SK-N-SH treated with all-trans-retinoic acid at 6 μM for 48 hours (cell line): ENCODE data around the gene SMIM38.

ENCODE experiments used
- ATAC-seq: fragments of 200-7000 bp; cut with Tn5 transposase; 3 replicates; pipeline ENCODE4 v1.9.1; 2020; ENCODE audit warnings: mild to moderate bottlenecking, moderate library complexity
- ARNTL ChIP-seq: fragments of 450-650 bp; formaldehyde crosslinking; IDR thresholded peaks from 2 replicates; pipeline ENCODE4 v1.5.0; 2020; ENCODE audit warnings: low read depth, mild to moderate bottlenecking, moderate library complexity, borderline replicate concordance
- BACH2 ChIP-seq: fragments of 250-450 bp; sonication (Bioruptor Pico); IDR thresholded peaks from 2 replicates; pipeline ENCODE4 v1.9.0; 2021; ENCODE audit warnings: mild to moderate bottlenecking, borderline replicate concordance
- GLIS3 ChIP-seq: fragments of 250-450 bp; sonication (Bioruptor Pico); IDR thresholded peaks from 2 replicates; pipeline ENCODE4 v1.5.0; 2020; ENCODE audit warnings: mild to moderate bottlenecking, moderate library complexity
- ISL1 ChIP-seq: fragments of 250-450 bp; sonication (Bioruptor Pico); IDR thresholded peaks from 2 replicates; pipeline ENCODE4 v2.1.2; 2022; ENCODE audit warnings: mild to moderate bottlenecking, moderate library complexity
- PPARA ChIP-seq: fragments of 250-450 bp; sonication (Bioruptor Pico); IDR thresholded peaks from 2 replicates; pipeline ENCODE4 v1.5.0; 2020; ENCODE audit warnings: mild to moderate bottlenecking, borderline replicate concordance
- RARB ChIP-seq: fragments of 250-450 bp; sonication (Bioruptor Pico); IDR thresholded peaks from 2 replicates; pipeline ENCODE4 v1.8.0; 2021; ENCODE audit warnings: mild to moderate bottlenecking, moderate library complexity
- SNAI2 ChIP-seq: fragments of 250-450 bp; sonication (Bioruptor Pico); IDR thresholded peaks from 2 replicates; pipeline ENCODE4 v1.5.0; 2020; ENCODE audit warnings: mild to moderate bottlenecking, moderate library complexity
- TOX ChIP-seq: fragments of 250-450 bp; sonication (Bioruptor Pico); IDR thresholded peaks from 2 replicates; pipeline ENCODE4 v1.8.0; 2021; ENCODE audit warnings: mild to moderate bottlenecking, moderate library complexity, borderline replicate concordance
- ZC3H10 ChIP-seq: fragments of 250-450 bp; sonication (Bioruptor Pico); IDR thresholded peaks from 2 replicates; pipeline ENCODE4 v1.5.1; 2021; ENCODE audit warnings: mild to moderate bottlenecking, moderate library complexity
- ZFP3 ChIP-seq: fragments of 250-450 bp; sonication (Bioruptor Pico); IDR thresholded peaks from 2 replicates; pipeline ENCODE4 v1.5.0; 2020; ENCODE audit warnings: mild to moderate bottlenecking, moderate library complexity
- ZFP30 ChIP-seq: fragments of 450-650 bp; formaldehyde crosslinking; IDR thresholded peaks from 2 replicates; pipeline ENCODE4 v1.5.0; 2022; ENCODE audit warnings: mild to moderate bottlenecking, moderate library complexity
- ZNF565 ChIP-seq: fragments of 450-650 bp; formaldehyde crosslinking; conservative IDR thresholded peaks from 2 replicates; pipeline ENCODE4 v1.5.0; 2020; ENCODE audit warnings: low read depth, mild to moderate bottlenecking, moderate library complexity
- ZNF70 ChIP-seq: fragments of 450-650 bp; formaldehyde crosslinking; IDR thresholded peaks from 2 replicates; pipeline ENCODE4 v1.5.0; 2020; ENCODE audit warnings: mild to moderate bottlenecking, moderate library complexity
- ZNF8 ChIP-seq: fragments of 450-650 bp; formaldehyde crosslinking; IDR thresholded peaks from 2 replicates; pipeline ENCODE4 v1.5.0; 2020; ENCODE audit warnings: mild to moderate bottlenecking, moderate library complexity
- TF ChIP-seq, protein P1 (sequence below): fragments of 250-450 bp; sonication (Bioruptor Pico); IDR thresholded peaks from 2 replicates; pipeline ENCODE4 v1.8.0; 2020; ENCODE audit warnings: mild to moderate bottlenecking, moderate library complexity, borderline replicate concordance
- TF ChIP-seq, protein P2 (sequence below): fragments of 250-450 bp; sonication (Bioruptor Pico); IDR thresholded peaks from 2 replicates; pipeline ENCODE4 v1.5.1; 2020; ENCODE audit warnings: low read depth, mild to moderate bottlenecking, moderate library complexity
- TF ChIP-seq, protein P3 (sequence below): fragments of 250-450 bp; sonication (Bioruptor Pico); IDR thresholded peaks from 2 replicates; pipeline ENCODE4 v1.5.0; 2020; ENCODE audit warnings: mild to moderate bottlenecking, moderate library complexity
- TF ChIP-seq, protein P4 (sequence below): fragments of 250-450 bp; sonication (Bioruptor Pico); IDR thresholded peaks from 2 replicates; pipeline ENCODE4 v1.8.0; 2021; ENCODE audit warnings: low read depth, mild to moderate bottlenecking, moderate library complexity, borderline replicate concordance

Gene SMIM38

DNA sequence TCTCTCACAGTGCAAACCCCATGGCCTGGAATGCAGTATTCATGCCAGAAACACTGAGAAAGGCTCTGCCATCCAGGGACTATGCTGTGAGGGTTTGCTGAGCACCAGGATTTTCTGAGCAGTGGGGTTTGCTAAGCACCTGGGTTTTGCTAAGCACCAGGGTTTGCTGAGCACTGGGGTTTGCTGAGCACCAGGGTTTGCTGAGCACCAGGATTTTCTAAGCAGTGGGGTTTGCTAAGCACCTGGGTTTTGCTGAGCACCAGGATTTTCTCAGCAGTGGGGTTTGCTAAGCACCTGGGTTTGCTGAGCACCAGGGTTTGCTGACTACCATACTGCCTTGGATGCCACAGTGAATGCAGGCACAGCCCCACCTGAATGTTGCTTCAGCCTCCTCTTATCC is 48.3 kb upstream of the SMIM38 start (continued):
- TF ChIP-seq, protein P1, sequence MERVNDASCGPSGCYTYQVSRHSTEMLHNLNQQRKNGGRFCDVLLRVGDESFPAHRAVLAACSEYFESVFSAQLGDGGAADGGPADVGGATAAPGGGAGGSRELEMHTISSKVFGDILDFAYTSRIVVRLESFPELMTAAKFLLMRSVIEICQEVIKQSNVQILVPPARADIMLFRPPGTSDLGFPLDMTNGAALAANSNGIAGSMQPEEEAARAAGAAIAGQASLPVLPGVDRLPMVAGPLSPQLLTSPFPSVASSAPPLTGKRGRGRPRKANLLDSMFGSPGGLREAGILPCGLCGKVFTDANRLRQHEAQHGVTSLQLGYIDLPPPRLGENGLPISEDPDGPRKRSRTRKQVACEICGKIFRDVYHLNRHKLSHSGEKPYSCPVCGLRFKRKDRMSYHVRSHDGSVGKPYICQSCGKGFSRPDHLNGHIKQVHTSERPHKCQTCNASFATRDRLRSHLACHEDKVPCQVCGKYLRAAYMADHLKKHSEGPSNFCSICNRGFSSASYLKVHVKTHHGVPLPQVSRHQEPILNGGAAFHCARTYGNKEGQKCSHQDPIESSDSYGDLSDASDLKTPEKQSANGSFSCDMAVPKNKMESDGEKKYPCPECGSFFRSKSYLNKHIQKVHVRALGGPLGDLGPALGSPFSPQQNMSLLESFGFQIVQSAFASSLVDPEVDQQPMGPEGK (CRISPR knock-in tag) = no peak
- TF ChIP-seq GLIS3 (CRISPR knock-in tag) = no peak
- no peak for TF ChIP-seq SNAI2 (CRISPR knock-in tag)
- TF ChIP-seq ISL1 = no peak
- TF ChIP-seq ZNF565 (CRISPR knock-in tag) = no peak

DNA sequence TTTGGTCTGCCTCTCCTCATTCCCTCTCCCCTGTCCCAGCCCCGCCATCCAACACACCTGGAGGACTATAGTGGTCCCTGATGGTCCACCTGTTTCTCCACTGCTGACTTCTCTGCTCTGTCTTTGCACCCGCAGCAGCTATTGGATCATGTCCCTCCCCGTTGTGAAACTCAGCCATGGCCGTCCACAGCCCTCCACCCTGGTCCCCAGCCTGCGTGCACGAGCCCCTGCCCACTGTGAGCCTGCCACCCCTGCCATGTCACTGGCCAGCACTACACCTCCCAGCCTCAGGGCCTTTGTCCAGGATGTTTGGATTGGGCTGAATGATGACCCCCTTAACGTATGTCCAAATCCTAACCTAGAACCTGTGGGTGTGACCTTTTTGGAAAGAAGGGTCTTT is 47.7 kb upstream of the SMIM38 start:
- no peak for ATAC-seq
- TF ChIP-seq ARNTL (no peak), ZFP30 (CRISPR knock-in tag) (no peak), ZC3H10 (CRISPR knock-in tag) (no peak), RARB (no peak), ZNF70 (CRISPR knock-in tag) (no peak), ZNF565 (CRISPR knock-in tag) (no peak), ZFP3 (CRISPR knock-in tag) (no peak), BACH2 (CRISPR knock-in tag) (no peak), ZNF8 (CRISPR knock-in tag) (no peak)

DNA sequence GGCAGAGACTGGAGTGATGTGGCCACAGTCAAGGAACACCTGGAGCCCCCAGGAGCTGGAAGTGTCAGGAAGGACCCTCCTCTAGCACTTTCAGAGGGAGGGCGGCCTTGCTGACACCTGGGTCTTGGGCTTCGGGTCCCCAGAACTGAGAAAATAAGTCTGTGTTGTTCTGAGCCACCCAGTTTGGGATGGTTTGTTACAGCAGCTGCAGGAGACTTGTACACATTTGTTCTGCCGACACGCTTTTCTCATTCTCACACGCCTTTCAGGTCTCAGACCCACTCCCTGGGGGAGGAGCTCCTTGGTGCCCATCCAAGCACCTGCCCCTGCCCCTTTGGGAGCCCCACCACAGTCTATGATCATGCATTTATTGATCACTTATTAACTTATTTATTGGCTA is 47.2 kb upstream of the SMIM38 start:
- no peak for ATAC-seq
- no peak for TF ChIP-seq ZC3H10 (CRISPR knock-in tag)
- TF ChIP-seq, all 23 proteins: peak for 0

DNA sequence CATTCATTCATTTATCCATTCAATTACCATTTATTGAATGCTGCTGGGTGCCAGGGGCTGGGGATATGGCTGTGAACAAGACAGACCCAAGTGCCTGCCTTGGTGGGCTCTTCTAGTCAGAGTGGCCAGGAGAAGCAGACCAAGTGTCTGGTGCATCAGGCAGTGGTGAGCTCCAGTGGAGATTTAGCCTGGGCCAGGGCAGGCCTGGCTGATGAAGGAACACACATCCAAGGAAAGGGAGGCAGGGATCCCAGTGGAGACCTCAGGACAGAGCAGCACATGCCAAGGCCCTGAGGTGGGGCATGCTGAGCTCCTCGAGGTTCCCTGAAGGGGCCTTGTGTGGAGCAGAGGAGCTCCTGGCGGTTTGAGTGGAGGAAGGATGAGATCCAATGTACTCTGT is 46.6 kb upstream of the SMIM38 start:
- no peak for ATAC-seq
- no peak for TF ChIP-seq BACH2 (CRISPR knock-in tag)
- no peak for TF ChIP-seq PPARA (CRISPR knock-in tag)
- TF ChIP-seq RARB = no peak
- TF ChIP-seq ZNF8 (CRISPR knock-in tag) = no peak
- TF ChIP-seq, protein P2, sequence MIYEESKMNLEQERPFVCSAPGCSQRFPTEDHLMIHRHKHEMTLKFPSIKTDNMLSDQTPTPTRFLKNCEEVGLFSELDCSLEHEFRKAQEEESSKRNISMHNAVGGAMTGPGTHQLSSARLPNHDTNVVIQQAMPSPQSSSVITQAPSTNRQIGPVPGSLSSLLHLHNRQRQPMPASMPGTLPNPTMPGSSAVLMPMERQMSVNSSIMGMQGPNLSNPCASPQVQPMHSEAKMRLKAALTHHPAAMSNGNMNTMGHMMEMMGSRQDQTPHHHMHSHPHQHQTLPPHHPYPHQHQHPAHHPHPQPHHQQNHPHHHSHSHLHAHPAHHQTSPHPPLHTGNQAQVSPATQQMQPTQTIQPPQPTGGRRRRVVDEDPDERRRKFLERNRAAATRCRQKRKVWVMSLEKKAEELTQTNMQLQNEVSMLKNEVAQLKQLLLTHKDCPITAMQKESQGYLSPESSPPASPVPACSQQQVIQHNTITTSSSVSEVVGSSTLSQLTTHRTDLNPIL (CRISPR knock-in tag) = no peak
- no peak for TF ChIP-seq ARNTL
- TF ChIP-seq ZNF565 (CRISPR knock-in tag) = no peak
- no peak for TF ChIP-seq TOX (CRISPR knock-in tag)
- TF ChIP-seq, protein P3, sequence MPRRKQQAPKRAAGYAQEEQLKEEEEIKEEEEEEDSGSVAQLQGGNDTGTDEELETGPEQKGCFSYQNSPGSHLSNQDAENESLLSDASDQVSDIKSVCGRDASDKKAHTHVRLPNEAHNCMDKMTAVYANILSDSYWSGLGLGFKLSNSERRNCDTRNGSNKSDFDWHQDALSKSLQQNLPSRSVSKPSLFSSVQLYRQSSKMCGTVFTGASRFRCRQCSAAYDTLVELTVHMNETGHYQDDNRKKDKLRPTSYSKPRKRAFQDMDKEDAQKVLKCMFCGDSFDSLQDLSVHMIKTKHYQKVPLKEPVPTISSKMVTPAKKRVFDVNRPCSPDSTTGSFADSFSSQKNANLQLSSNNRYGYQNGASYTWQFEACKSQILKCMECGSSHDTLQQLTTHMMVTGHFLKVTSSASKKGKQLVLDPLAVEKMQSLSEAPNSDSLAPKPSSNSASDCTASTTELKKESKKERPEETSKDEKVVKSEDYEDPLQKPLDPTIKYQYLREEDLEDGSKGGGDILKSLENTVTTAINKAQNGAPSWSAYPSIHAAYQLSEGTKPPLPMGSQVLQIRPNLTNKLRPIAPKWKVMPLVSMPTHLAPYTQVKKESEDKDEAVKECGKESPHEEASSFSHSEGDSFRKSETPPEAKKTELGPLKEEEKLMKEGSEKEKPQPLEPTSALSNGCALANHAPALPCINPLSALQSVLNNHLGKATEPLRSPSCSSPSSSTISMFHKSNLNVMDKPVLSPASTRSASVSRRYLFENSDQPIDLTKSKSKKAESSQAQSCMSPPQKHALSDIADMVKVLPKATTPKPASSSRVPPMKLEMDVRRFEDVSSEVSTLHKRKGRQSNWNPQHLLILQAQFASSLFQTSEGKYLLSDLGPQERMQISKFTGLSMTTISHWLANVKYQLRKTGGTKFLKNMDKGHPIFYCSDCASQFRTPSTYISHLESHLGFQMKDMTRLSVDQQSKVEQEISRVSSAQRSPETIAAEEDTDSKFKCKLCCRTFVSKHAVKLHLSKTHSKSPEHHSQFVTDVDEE = no peak
- TF ChIP-seq ZC3H10 (CRISPR knock-in tag) = no peak
- TF ChIP-seq SNAI2 (CRISPR knock-in tag) = no peak
- no peak for TF ChIP-seq ZFP30 (CRISPR knock-in tag)
- TF ChIP-seq GLIS3 (CRISPR knock-in tag) = no peak
- TF ChIP-seq, protein P4, sequence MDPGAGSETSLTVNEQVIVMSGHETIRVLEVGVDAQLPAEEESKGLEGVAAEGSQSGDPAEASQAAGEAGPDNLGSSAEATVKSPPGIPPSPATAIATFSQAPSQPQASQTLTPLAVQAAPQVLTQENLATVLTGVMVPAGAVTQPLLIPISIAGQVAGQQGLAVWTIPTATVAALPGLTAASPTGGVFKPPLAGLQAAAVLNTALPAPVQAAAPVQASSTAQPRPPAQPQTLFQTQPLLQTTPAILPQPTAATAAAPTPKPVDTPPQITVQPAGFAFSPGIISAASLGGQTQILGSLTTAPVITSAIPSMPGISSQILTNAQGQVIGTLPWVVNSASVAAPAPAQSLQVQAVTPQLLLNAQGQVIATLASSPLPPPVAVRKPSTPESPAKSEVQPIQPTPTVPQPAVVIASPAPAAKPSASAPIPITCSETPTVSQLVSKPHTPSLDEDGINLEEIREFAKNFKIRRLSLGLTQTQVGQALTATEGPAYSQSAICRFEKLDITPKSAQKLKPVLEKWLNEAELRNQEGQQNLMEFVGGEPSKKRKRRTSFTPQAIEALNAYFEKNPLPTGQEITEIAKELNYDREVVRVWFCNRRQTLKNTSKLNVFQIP (CRISPR knock-in tag) = no peak

DNA sequence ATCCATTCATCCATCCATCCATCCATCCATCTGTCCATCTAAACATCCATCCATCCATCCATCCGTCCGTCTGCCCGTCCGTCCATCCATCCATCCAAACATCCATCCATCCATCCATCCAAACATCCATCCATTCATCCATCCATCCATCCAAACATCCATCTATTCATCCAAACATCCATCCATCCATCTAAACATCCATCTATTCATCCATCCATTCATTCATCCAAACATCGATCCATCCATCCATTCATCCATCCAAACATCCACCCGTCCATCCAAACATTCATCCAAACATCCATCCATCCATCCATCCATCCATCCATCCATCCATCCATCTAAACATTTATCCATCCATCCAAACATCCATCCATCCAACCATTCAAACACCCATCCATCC is 45.3 kb upstream of the SMIM38 start:
- ATAC-seq = no peak
- TF ChIP-seq ZNF8 (CRISPR knock-in tag) = no peak
- TF ChIP-seq GLIS3 (CRISPR knock-in tag) = no peak
